ENCODE data around the gene ST8SIA5.
A peak's percentile ranks its signal among the peaks of the same experiment; 100 is the strongest.

ST8SIA5 gene

DNA sequence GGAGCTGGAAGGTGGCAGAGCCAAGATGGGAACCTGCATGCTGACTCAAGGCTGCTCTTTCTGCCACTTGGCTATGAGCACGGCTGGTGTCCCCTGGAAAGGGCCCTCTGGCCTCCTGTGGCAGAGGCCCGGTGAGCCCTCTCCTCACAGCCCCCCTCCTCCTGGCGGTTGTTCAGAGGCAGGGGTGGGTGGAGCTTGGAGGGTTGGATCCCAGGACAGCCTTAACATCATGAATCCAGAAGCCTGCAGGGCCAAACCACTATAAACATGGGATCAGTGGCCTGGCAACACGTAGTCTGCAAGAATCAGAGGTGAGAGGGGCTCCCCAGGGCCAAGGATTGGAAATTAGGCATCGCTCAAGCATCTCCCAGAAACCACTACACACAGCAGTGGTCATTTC is 51.3 kb downstream of the ST8SIA5 start:
- DNase-seq: no peak

DNA sequence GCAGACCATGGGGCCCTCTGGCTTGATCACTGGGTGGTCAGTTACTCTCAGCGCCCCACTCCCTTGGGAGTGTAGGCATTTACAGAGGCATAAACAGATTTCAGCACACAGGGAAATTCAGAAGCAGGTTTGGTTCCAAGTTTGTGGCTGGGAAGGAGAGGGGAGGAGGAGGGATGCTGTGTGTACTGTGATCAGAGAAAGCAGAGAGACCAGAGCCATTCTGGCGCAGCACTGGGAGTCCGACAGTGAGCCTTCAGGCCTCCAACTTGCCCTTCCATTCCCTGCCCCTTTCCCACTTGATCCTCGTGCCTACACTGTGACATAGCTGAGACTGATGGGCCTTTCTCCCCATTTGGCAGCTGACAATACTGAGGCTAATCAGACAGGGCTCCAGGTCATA is 52.0 kb downstream of the ST8SIA5 start:
- no peak for DNase-seq

DNA sequence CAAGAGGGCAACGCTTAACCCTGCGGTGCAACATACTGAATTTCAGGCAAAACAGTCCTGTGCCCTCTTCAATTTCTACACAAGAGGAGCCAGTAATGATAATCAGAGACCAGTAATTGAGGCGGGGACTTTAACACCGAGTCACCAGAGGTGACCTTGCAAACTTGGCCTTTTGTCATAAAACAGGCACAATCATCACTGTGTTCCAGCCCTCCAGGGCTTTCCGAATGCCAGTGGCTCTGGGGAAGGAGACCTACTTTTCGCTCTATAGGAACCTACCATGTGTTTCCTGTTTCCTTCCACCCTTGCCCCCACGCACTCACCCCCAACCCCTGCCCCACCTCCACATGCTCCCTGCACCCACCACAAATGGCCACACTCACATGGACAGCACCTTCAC is 52.7 kb downstream of the ST8SIA5 start:
- no peak for DNase-seq

DNA sequence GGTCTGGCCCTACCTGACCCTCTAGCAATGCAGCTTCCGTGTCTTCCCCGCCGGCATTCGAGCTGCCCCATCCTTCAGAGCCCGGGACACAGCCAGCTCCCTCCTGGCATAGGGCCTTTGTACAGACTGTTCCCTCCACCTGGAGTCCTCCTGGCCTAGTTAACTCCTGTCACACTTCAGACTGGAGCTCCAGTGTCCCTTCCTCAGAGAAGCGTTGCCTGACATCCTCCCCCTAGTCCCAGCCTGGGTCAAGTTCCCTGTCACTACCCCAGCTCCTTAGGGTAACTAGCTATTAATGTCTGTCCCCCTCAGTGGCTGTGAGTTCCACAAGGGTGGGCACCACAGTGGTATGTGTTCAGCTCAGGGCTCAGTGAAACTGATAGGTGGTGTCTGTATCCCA is 54.4 kb downstream of the ST8SIA5 start:
- no peak for DNase-seq

DNA sequence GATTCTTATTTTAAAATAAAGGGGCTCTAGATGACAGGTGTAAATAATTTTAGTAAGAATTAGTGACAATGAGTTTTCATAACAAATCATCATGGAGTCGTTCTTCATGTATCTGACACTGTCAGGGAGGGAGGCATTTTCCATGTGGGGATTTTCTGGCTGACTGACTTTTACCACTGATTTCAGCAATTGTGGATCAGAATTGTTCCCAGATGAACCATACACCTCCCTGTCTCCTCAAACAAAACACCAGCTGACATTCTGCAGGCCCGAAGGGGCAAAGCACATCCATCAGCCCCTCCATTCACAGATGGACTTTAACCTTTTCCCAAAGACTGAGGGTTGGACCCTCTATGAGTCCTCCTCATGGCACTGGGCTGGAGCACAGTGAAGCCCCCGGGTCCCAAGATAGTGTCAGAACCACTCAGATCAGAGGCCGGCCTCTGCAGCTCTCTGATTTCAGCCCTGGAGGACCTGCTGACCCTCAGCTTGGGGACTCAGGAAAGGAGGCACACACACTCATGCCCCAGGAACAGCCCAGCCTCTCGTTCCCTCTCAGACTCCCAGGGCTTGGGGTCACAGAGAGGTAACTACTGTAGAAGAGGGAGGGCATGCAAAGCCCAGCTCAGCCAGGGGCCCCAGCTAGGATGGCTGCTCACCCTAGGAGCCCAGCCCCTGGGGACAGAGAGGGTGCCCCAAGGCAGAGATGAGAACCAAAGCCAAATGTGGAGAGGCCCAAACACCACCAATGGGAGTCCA is 56.6 kb downstream of the ST8SIA5 start:
- DNase-seq: no peak

DNA sequence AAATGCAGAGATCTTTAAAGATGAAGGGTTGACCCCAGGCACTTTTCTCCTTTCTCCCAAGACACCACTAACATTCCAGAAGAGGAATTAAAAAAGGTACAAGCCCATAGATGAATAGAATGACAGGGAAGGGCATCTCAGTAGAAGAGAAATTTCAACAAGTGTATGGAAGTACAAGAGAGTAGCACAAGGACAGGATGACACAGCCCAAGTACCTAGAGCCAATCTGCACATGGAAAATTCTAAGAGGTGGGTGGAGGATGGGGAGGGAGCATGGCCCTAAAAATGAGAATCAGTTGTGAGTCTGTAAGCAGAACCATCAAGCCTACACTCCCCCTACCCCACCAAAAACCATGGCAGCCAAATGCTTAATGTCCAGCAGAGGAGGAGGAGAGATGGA is 60.2 kb downstream of the ST8SIA5 start:
- no peak for DNase-seq

DNA sequence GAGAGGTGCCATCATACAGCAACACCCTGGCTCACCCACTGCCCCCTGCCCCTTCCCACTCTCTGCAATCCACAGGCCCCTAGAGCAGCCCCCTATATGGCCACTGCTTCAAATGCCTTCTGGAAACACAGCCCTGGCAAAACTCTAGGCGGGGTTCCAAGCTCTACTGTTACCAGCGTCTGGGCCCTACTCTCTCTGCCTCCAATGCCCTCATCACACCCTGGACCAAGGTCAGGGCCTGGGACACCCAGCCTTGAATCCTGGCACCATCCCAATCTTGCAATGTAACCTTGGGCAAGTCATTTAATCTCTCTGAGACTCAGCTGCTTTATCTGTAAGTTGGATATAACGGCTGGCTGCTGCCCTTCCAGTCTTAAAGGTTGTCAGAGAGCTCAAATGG is 60.6 kb downstream of the ST8SIA5 start:
- no peak for DNase-seq

DNA sequence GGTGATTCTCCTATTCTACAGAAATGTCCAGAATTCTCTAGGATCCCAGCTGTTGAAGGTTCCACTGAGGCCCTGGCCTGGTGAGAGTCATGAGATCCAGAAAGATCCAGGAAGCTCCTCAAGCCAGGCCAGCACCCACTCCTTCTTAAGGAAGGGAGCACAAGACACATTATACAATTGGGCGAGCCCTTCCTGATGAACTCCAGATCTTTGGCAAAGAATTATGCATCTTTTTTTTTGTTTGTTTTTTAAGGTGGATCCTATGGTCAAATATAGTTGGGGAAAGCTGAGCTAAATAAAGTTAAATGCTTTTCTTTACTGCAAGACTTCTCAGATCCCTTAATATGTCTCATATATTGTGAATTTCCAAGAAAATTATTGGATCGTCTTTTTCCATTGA is 62.9 kb downstream of the ST8SIA5 start:
- no peak for DNase-seq

DNA sequence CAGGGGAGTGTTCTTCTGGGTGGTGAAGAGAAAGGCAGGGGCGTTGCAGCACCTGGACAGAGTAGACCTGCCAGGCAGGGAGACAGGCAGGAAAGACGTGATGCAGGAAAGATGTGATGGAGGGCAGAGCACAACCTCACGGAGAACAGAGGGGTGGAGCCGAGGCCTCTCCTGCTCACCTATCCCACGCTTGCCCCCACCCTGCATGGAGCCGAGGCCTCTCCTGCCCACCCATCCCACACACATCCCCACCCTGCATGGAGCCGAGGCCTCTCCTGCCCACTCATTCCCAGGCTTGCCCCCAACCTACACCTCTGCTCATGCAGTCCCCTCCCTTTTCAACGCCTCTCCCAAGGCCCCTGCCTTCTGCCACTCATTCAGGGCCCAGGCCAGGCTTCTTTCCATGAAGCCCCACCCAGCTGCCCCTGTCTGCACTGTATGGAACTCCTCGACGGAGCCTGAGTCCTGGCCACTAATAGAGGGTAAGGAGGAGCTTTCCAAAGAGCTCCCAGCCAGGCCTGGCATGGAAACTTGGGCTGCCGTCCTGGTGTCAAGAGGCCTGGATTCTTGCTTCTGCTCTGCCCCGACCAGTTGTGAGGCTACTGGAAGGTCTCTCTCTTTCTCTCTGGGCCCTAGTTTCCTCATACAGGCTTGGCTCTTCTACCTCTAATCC is 67.9 kb downstream of the ST8SIA5 start:
- no peak for DNase-seq

DNA sequence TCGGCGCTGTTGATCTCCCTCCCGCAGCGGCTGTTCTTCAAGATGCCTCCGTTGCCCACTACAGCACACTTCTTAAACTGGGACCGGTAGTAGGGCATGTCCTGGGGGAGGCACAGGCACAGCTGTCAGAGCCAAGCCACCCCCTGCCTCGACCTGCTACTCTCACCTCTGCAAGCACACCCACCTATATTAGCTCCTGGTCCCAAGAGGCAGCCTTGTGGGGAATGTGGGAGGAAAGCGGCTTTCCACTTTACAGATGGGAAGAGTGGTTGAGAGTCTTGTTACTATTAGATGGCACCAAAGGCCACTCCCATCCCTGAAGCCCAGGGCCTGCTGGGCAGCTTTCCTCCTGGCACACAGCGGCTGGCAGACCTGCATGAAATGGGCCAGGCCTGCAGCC is 70.7 kb downstream of the ST8SIA5 start:
- DNase-seq: no peak

DNA sequence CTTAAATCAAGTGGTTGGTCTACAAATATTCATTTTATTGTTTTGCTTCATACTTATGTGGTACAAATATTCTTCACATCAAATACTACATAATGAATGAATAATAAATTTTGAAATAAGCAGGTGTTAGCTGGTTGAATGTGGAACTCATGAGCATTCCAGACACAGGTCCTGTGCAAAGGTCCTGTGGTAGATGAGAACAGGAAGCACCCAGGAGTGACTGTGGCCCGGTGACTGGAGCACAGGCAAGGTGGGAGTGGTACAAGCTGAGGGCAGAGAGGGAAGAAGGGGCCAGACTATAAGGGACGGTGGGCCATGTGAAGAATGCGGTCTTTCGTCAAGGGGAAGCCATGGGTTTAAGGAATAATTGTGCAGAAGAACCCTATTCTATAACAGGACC is 73.6 kb downstream of the ST8SIA5 start:
- no peak for DNase-seq

DNA sequence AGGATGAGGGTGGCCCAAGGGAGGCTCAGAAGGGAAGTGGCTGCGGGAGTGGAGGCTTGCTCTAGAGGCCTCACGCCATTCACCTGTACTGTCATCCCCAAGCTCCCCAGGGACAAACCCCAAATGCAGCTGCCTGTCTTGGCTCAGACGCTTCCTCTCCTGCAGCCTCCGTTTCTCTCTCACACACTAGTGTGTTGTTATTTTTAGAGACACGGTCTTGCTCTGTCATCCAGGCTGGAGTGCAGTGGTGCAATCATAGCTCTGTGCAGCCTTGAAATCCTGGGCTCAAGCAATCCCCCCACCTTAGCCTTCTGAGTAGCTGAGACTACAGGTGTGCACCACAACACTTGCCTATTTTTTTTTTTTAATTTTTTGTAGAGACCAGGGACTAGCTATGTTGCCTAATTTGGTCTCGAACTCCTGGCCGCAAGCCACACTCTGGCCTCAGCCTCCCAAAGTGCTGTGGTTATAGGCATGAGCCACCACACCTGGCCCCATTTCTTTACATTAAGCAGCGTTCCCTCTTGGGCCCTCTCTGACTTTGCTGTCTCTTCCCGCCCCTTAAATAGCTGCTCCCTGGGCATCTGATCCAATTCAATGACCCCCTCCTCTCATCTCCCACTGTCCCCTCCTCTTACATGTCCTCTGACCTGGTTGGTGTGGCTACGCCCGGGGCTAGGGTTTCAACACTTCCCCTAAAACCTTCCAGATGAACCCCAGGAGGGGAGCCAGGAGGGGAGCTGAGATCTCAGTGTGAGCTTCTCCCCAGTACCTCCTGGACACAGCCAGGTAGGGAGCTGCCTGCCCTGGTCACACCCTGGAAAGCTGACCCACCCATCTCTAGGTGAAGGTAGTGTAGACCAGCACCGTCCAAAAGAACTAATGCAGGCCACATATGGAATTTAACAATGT is 75.8 kb downstream of the ST8SIA5 start:
- no peak for DNase-seq

DNA sequence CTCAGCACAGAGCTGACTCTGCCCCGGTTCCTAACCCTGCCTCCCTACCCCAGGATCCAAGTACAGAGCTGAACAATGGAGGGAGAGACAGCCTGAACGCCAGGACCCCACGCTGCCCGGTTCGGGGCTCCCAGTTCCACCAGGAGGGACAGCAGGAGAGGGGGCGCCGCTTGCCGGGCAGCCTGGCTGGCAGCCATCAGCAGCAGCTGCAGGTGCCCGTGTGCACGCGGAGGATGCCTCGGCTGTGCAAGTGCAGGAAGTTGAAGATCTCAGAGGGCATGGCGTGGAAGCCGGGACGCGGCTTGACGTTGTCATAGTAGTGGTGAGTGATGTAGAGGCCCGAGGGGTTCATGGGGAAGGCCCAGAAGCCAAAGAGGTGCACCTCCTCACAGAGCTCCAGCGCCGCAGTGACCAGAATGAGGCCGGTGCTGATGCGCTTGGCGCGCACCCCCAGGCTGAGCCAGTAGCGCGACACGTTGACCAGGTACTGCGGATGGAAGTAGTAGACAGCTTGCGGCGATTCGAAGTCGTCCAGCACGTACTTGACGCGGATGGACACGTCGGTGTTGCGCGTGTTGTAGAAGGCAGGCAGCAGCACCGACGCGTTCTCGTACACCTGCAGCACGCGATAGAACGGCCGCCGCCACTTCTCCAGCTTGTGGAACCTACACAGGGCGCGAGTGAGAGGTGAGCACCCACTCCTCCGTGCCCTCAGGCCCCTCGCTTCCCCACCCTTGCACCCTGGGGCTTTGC is 76.8 kb downstream of the ST8SIA5 start:
- no peak for DNase-seq

DNA sequence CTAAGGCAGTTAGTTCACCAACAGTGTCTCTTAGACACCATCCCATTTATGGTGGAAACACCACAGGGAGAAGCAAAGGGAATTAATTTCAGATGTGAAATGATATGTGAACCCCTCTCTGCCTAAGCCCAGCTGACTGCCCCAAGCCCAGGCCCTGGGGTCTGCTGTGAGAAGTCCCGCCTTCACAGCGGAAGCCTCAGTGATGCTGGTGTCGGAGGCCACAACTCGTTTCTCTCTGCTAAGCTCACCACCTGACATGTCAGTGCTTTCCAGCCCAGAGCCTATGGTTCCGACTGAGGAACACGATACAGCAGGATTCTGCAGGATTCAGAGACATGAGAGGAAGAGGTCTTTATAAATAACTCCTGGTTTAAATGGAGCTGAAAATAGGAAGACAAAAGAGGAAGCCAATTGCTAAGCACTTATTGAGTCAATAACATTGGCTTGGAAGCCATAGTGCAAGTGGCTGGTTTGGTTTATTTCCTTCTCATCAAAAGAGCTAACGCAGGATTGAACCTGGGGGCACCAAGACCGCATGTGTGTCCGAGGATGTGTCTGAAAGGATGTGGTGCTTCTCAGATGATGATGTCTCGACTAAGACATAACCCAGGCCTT is 78.0 kb downstream of the ST8SIA5 start:
- DNase-seq: no peak

DNA sequence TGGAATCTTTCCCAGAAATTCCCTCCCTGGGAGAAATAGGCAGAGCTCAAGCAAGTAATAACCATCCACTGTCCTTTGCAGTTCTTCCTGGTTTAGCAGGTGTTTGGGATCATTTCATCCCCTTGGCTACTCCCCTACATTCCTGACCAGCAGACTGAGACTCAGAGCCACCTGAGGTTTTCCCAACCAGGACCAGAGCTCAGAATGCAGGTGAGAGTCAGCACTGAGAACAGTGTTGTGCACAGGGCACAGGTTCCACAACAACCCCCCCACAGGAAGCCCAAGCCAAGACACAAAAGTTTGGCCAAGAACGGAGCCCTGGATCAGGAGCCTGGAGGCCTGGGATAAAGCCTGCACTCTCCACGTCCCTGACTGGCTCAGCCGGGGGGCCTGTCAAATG is 78.8 kb downstream of the ST8SIA5 start:
- no peak for DNase-seq

DNA sequence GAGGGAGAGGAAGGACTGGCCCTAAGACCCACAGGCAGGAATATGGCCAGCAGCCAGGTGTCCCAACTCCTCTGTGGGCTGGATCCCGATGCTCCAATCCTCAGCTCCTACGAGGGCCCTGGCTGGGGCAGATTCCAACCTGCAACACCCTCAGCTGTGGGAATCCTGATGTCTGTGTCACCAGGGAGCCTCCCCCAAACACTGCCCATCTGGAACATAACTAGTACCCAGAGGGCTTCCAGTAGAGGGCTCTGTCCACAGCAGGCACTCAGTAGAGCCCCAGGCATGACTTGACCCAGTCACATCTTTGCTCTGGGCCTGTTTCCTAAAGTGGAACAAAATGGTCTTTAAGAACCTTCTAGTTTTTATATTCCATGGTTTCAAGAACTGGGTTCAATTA is 79.2 kb downstream of the ST8SIA5 start:
- DNase-seq: no peak

DNA sequence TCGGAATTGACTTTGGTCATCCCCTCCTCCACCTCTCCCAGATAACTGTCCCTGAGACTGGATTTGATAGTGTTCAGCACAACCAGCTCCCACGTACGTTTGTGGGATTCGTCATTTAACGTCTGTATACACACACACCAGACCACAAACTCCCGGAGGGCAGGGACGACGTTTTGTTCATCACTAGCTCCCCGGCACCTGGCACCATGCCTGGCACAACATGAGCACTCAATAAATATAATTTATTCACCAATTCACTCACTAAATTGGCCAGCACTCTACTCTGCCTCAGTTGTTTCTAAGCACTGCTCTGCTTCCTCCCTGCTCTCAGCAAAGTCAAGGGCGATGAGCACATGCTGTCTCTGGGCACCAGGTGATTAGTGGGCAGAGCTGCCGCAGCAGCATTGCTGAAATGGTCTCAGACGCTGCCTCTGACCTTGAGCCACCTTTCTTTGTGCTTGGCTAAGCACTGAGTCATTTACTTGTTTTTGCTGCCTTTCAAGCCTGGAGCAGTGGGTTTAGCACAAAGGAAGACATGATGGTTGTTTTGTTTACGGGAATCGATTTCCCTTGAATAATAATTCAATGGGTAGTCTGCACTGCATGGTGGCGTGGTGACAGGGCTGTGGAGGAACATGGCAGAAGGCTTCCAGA is 80.5 kb downstream of the ST8SIA5 start:
- DNase-seq: peak; percentile 47

DNA sequence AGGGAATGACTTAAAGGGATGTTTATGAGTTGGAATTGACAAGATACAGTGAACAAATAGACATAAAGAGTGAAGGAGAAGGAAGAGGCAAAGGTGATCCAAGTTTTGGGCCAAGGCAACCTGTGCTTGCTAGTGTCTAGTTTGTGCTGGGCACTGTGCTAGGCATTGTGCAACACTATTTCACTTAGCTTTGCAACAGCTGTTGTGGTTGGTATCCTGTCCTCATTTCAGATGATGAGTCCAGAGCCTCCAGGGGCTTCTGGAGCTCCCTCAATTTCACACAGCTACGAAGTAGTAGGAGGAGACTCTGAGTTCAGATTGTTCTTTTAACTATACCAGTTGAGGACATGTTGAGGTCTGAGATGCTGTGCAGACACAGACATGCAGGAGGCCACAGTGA is 81.7 kb downstream of the ST8SIA5 start:
- DNase-seq: no peak

DNA sequence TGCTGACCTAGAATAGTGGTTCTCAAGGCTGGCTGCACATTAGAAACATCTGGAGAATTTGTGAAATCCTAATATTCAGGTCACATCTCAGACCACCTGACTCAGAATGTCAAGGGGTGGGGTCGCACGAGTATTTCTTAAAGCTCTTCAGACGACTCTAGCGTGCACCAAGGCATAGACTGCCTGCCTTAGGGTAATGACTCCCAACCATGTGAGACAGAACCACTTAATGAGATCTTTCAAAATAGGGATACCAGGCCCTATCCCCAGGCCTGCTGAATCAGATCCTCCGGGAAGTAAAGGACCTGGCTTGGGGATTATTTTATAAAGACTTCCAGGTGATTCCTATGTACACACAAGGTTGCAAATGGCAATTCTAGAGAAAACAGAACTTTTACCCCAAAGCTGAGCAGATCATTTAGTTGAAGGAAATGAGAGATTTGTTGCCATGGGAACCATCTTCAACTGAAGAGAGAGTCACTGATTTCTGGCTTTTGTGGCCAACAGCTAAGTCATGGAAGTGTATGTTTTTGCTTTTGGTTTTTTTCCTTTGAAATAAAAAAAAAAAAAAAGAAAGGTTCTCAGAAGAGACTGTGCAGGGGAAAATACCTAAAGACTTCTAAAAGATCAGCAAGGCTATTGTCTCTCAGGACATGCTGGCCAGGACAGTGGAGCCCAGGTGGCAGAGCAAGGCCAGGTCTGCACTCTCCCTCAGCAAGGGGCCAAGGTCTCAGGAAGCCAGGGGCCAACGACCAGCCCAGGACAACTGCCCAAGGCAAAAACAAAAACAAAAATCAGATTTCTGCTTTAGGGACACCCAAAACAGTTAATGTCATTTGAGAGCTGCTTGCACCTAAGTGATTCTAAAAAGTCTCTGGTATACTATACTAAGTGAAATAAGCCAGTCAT is 84.5 kb downstream of the ST8SIA5 start:
- DNase-seq: no peak

DNA sequence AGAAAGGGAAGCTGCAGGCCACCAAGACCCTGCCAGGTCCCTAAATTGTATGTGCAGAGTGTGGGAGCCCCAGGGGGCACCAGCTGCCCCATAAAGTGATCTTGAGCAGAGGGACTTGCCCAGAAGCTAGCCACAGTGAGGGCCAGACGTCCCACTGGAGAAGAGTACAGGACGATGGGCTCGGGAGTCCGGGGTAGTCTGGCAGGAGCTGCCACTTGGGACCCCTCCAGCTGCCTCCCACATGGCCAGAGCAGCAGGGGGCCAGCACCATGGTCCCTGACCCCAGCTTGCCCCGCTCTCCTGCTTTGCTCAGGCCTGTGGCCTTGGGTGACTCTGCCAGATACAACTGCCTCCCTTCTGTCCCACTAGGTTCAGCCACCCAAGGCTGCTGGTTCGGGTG is 88.2 kb downstream of the ST8SIA5 start:
- no peak for DNase-seq

DNA sequence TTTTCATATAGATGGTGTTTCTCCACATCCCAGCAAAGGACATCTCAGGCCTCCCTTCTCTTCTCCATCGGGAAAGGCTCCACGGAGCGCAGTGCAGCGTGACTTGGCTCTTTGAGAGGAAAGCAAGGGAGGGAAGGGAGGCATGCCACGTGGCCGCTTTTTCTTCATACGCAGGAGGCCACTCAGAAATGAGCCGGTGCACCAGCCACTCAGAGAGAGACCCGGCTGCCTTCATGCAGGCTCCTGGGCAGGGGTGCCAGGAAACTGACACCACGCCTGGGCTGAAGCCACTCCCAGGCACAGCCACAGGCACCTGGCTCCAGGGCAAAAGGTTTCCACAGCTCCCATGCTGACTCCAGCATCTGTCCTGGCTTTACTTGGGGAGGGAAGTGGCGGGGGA is 88.7 kb downstream of the ST8SIA5 start:
- no peak for DNase-seq
